Measurements from ENCODE around the gene ATP7B. TPM values are rescaled to one million over a fixed set of nuclear protein-coding genes. Genes with fewer than 3 reads are reported as not detected.

ATP7B gene
- total and polyA plus RNA-seq, 2 of the 4 experiments (the other 2 are of a cell fraction): 2.7 to 2.9 TPM

- no peak for TF ChIP-seq CTCF (conservative IDR thresholded peaks at IDR 0.05; ENCODE audit: low read depth, low read length)
Observed at GRCh38 chr13:51924756-51925544, 86.3 kb downstream of the ATP7B start (continued).

GRCh38 chr13:51923983-51924539 is 87.2 kb downstream of the ATP7B start:
- no peak for TF ChIP-seq USF2 (IDR thresholded peaks at IDR 0.05; ENCODE audit: low read depth, low read length)
- TF ChIP-seq CTCF (conservative IDR thresholded peaks at IDR 0.05; ENCODE audit: low read depth, low read length): 0 out of 2 replicates have a peak, but pooled peaks have one; percentile 15
- no peak overlapping the region for H3K4ac ChIP-seq (ENCODE audit: low read depth, low read length)
- no peaks in the 10 kb centered on the region for H3K4me1 ChIP-seq (ENCODE audit: control insufficient read depth, insufficient read depth, low read length)
- H4K91ac ChIP-seq (ENCODE audit: insufficient read depth, low read depth, low read length): no peak overlapping the region
- no peak overlapping the region for H3K23ac ChIP-seq (ENCODE audit: low read depth, low read length)
- no peak overlapping the region for H3K4me3 ChIP-seq (ENCODE audit: insufficient read depth, low read depth, low read length)
- no CpG with 5 or more reads among the region's 3 CpGs for WGBS, 2 experiments (ENCODE audit: extremely low coverage in 2 of 2, insufficient read length in 1 of 2)
- H3K9me1 ChIP-seq (ENCODE audit: insufficient read depth, low read length): no peaks in the 10 kb centered on the region
- H3K18ac ChIP-seq (ENCODE audit: low read depth, low read length): no peak overlapping the region
- BruUV-seq (replicated peaks): no TSS peak
- POLR2A ChIA-PET (ENCODE audit: unreplicated experiment): no interaction called here
- H2BK15ac ChIP-seq (ENCODE audit: low read depth, low read length): no peak overlapping the region
- H3K27me3 ChIP-seq (ENCODE audit: control insufficient read depth, insufficient read depth, low read length): peaks cover 2% of the 10 kb centered on the region; the same call in 1 of the 2 replicates
- in situ Hi-C loops (cut with MboI; ENCODE audit: low sequenced_read_pairs): no loop called here
- no peak overlapping the region for H2BK20ac ChIP-seq (ENCODE audit: low read depth, low read length)
- no peak overlapping the region for H2AK5ac ChIP-seq (ENCODE audit: low read depth, low read length)
- H3K27ac ChIP-seq (ENCODE audit: insufficient read depth, low read length): no peak overlapping the region
- H4K20me1 ChIP-seq (ENCODE audit: insufficient read depth, low read length): no peaks in the 10 kb centered on the region; the same call in 1 of the 2 replicates
- no peak overlapping the region for H2BK5ac ChIP-seq (ENCODE audit: low read depth, low read length, poor library complexity, severe bottlenecking)
- H2AFZ ChIP-seq (replicated peaks; ENCODE audit: low read length, poor library complexity): no peak overlapping the region
- H3K14ac ChIP-seq (replicated peaks; ENCODE audit: low read depth, low read length): no peak overlapping the region
- dilution Hi-C loops (cut with HindIII; ENCODE audit: low sequenced_read_pairs, unreplicated experiment): no loop called here
- ATAC-seq (ENCODE audit: low read depth) (no peak), DNase-seq (no peak)
- intact Hi-C loops (cut with micrococcal nuclease): no loop called here
- no peak overlapping the region for H3K56ac ChIP-seq (ENCODE audit: extremely low read depth, insufficient read depth, low read length)
- CTCF ChIA-PET: no interaction called here
- no peaks in the 10 kb centered on the region for H3K79me1 ChIP-seq (ENCODE audit: low read depth in 1 of 2, low read length in 2 of 2)
- no peak overlapping the region for H3K4me2 ChIP-seq (ENCODE audit: low read depth, low read length)
- no peak overlapping the region for H4K8ac ChIP-seq (ENCODE audit: low read depth in 2 of 2, low read length in 2 of 2)
- no peak overlapping the region for H2BK120ac ChIP-seq (ENCODE audit: low read depth, low read length)
- no peaks in the 10 kb centered on the region for H3K36me3 ChIP-seq (ENCODE audit: control insufficient read depth, insufficient read depth, low read length)
- no peak overlapping the region for H4K5ac ChIP-seq (ENCODE audit: low read depth, low read length)
- H3K9me3 ChIP-seq (ENCODE audit: control insufficient read depth, insufficient read depth, low read length): no peaks in the 10 kb centered on the region
- no peak overlapping the region for H3K9ac ChIP-seq (ENCODE audit: low read depth, low read length)
- H2AK9ac ChIP-seq (replicated peaks; ENCODE audit: low read depth, low read length, poor library complexity): no peak overlapping the region

Data from IMR-90 (cell line).